CD14-positive monocyte (primary cell): Measurements from ENCODE around the gene MISP. TPM values are rescaled to one million over a fixed set of nuclear protein-coding genes. Genes with fewer than 3 reads are reported as not detected.
"Not testable (repeated sequence)": the region's sequence is repeated elsewhere in the genome, so short reads cannot be mapped to it uniquely, and the experiment has no call there.

Experiments used
- DNase-seq, 3 donors: peaks; one replicate each; pipeline ENCODE4 v3.0.0-alpha.2; 2011 to 2022
- H2AFZ ChIP-seq: 2 replicates; pipeline ENCODE4 v1.6.0; 2012; ENCODE audit warnings: mild to moderate bottlenecking, low read depth, low read length, inconsistent platforms; ENCODE audit not compliant: insufficient read depth, poor library complexity, severe bottlenecking
- H3K27ac ChIP-seq, 2 donors: 1 replicate in 1 of 2; 2 replicates in 1 of 2; pipeline ENCODE4 v1.5.1; 2012 to 2013; ENCODE audit warnings: low read length in 2 of 2, control low read depth in 1 of 2, inconsistent platforms in 1 of 2, low read depth in 1 of 2, mild to moderate bottlenecking in 1 of 2
- H3K27me3 ChIP-seq, 2 donors: one replicate each; pipeline versions ENCODE4 v1.6.0 to v1.6.1; 2011 to 2013; ENCODE audit warnings: low read length in 2 of 2; ENCODE audit not compliant: control insufficient read depth in 2 of 2, insufficient read depth in 2 of 2
- H3K36me3 ChIP-seq, 2 donors: replicated peaks in 1 of 2; 1 replicate in 1 of 2; 2 replicates in 1 of 2; pipeline versions ENCODE4 v1.5.1 to v1.6.1; 2012 to 2013; ENCODE audit warnings: low read length in 2 of 2, control low read depth in 1 of 2, inconsistent platforms in 1 of 2, mild to moderate bottlenecking in 1 of 2; ENCODE audit not compliant: insufficient read depth in 2 of 2, control insufficient read depth in 1 of 2
- H3K4me1 ChIP-seq, 2 donors: 1 replicate in 1 of 2; 2 replicates in 1 of 2; pipeline versions ENCODE4 v1.5.1 to v1.6.1; 2012 to 2013; ENCODE audit warnings: low read length in 2 of 2, control low read depth in 1 of 2, inconsistent platforms in 1 of 2, mild to moderate bottlenecking in 1 of 2, moderate library complexity in 1 of 2; ENCODE audit not compliant: insufficient read depth in 2 of 2, control insufficient read depth in 1 of 2
- H3K4me2 ChIP-seq: replicated peaks from 2 replicates; pipeline ENCODE3; 2012; ENCODE audit warnings: low read length, moderate library complexity, mild to moderate bottlenecking; ENCODE audit not compliant: poor library complexity, severe bottlenecking; ENCODE audit errors: extremely low read depth
- H3K4me3 ChIP-seq, 3 experiments: fragments of 200-600 bp in 1 of 3; sonication (generic) in 1 of 3; replicated peaks in 1 of 3; 1 replicate in 2 of 3; 2 replicates in 1 of 3; pipeline ENCODE4 v1.5.1; 2011 to 2013; ENCODE audit warnings: low read length in 3 of 3, mild to moderate bottlenecking in 3 of 3, control low read depth in 2 of 3, low read depth in 2 of 3, inconsistent platforms in 1 of 3, moderate library complexity in 1 of 3
- H3K79me2 ChIP-seq: 2 replicates; pipeline ENCODE4 v1.6.0; 2012; ENCODE audit warnings: mild to moderate bottlenecking, control low read depth, inconsistent platforms, low read length, moderate library complexity; ENCODE audit not compliant: insufficient read depth
- H3K9ac ChIP-seq: 2 replicates; pipeline ENCODE4 v1.6.0; 2017; ENCODE audit warnings: low read length, mild to moderate bottlenecking; ENCODE audit not compliant: insufficient read depth, poor library complexity, severe bottlenecking
- H3K9me3 ChIP-seq, 2 donors: replicated peaks in 1 of 2; 1 replicate in 1 of 2; 2 replicates in 1 of 2; pipeline versions ENCODE4 v1.5.1 to v1.6.1; 2012 to 2013; ENCODE audit warnings: low read length in 2 of 2, control low read depth in 1 of 2; ENCODE audit not compliant: control insufficient read depth in 1 of 2, insufficient read depth in 1 of 2
- H4K20me1 ChIP-seq: 2 replicates; pipeline ENCODE4 v1.6.0; 2012; ENCODE audit warnings: mild to moderate bottlenecking, low read length, control low read depth, moderate library complexity; ENCODE audit not compliant: insufficient read depth
- H3K27ac Mint-ChIP-seq, 7 donors: one replicate each; pipeline ENCODE4 v1.8.0; 2020; ENCODE audit warnings: mild to moderate bottlenecking in 7 of 7, mixed read lengths in 7 of 7, moderate library complexity in 6 of 7, inconsistent platforms in 2 of 7
- H3K27me3 Mint-ChIP-seq, 3 donors: one replicate each; pipeline ENCODE4 v1.8.0; 2021 to 2022; ENCODE audit warnings: low read depth in 3 of 3, mild to moderate bottlenecking in 3 of 3, mixed read lengths in 3 of 3, moderate library complexity in 3 of 3, inconsistent platforms in 1 of 3
- H3K36me3 Mint-ChIP-seq, 2 donors: one replicate each; pipeline ENCODE4 v1.8.0; 2020; ENCODE audit warnings: mixed read lengths in 2 of 2, inconsistent platforms in 1 of 2, mild to moderate bottlenecking in 1 of 2
- H3K4me1 Mint-ChIP-seq: one replicate; pipeline ENCODE4 v1.8.0; 2020; ENCODE audit warnings: mild to moderate bottlenecking, mixed read lengths
- H3K4me3 Mint-ChIP-seq, 2 donors: one replicate each; pipeline ENCODE4 v1.8.0; 2020; ENCODE audit warnings: mild to moderate bottlenecking in 2 of 2, mixed read lengths in 2 of 2, moderate library complexity in 1 of 2
- H3K9me3 Mint-ChIP-seq, 7 donors: one replicate each; pipeline ENCODE4 v1.8.0; 2020 to 2022; ENCODE audit warnings: mixed read lengths in 7 of 7, mild to moderate bottlenecking in 6 of 7, moderate library complexity in 6 of 7, inconsistent platforms in 2 of 7
- CTCF ChIP-seq: fragments of 200-600 bp; IDR thresholded peaks from one replicate; pipeline ENCODE4 v1.8.0; 2022; ENCODE audit warnings: antibody characterized with exemption, mild to moderate bottlenecking
- WGBS: methylation state at CpG from one replicate; pipeline ENCODE4 v1.1.5; 2013; ENCODE audit warnings: missing lambda C conversion rate; ENCODE audit not compliant: insufficient coverage; 5-methylcytosine and 5-hydroxymethylcytosine counted together
- intact Hi-C, 2 donors: fragments of 100-400 bp; cut with micrococcal nuclease; formaldehyde crosslinking; loops; one replicate each; pipeline versions ENCODE4 v1.15.0 to v1.15.1; 2023
- polyA plus RNA-seq, 3 donors: library from polyadenylated mRNA; depleted of rRNA in 1 of 3; unstranded in 2 of 3; stranded (reverse) in 1 of 3; fragments of 300-500 nt in 2 of 3; fragments of >200 nt in 1 of 3; fragmentation: Illumina TruSeq in 2 of 3; gene quantifications; 1 replicate in 2 of 3; 2 replicates in 1 of 3; pipeline ENCODE4 v1.2.3, GENCODE V29; 2012 to 2021

The MISP gene
- polyA plus RNA-seq, 3 donors, result not detected

- Histone ChIP-seq H4K20me1 (no peaks in the 10 kb centered on the region), H3K4me1 (no peaks in the 10 kb centered on the region), H3K9ac (no peak overlapping the region), H3K4me2 (no peak overlapping the region), H3K27ac (no peak overlapping the region), H3K27me3 (no peaks in the 10 kb centered on the region), H2AFZ (no peak overlapping the region), H3K36me3 (no peaks in the 10 kb centered on the region), H3K4me3 (no peak overlapping the region), H3K79me2 (no peaks in the 10 kb centered on the region), H3K9me3 (peaks cover 7 to 37% of the 10 kb centered on the region in 2 donors)
- Mint-ChIP-seq H3K4me3 (no peak overlapping the region), H3K27ac (no peak overlapping the region), H3K27me3 (peaks cover 0 to 4% (median 2%) of the 10 kb centered on the region in 3 donors), H3K9me3 (peaks cover 13 to 49% (median 31%) of the 10 kb centered on the region in 7 donors), H3K36me3 (no peaks in the 10 kb centered on the region), H3K4me1 (no peaks in the 10 kb centered on the region)
- no peak for DNase-seq
- intact Hi-C loops, result no loop called here
- WGBS, result 98% methylated on average over 6 of the region's 13 CpGs
- TF ChIP-seq CTCF, result no peak
Observed at GRCh38 chr19:743168-743687, 7.7 kb upstream of the MISP start.

GRCh38 chr19:745138-745537, 5.8 kb upstream of the MISP start:
- H3K27ac Mint-ChIP-seq, H3K4me1 Mint-ChIP-seq: not testable (repeated sequence)
- WGBS, result 100% methylated on average over 2 of the region's 7 CpGs

More at GRCh38 chr19:745138-745537, 5.8 kb upstream of the MISP start:
- peaks cover 7 to 39% of the 10 kb centered on the region in 2 donors for H3K9me3 ChIP-seq
- H3K4me2 ChIP-seq, H3K27me3 ChIP-seq, DNase-seq, H3K4me3 ChIP-seq, H2AFZ ChIP-seq, H3K4me3 Mint-ChIP-seq, H3K27ac ChIP-seq, H3K36me3 ChIP-seq, H3K79me2 ChIP-seq, H3K4me1 ChIP-seq, H3K27me3 Mint-ChIP-seq, H3K36me3 Mint-ChIP-seq, H3K9ac ChIP-seq, H4K20me1 ChIP-seq, intact Hi-C loops: not testable (repeated sequence)
- peaks cover 13 to 50% (median 30%) of the 10 kb centered on the region in 7 donors for H3K9me3 Mint-ChIP-seq
